ENCODE data around the gene IL22. TPM values are rescaled to one million over a fixed set of nuclear protein-coding genes. Genes with fewer than 3 reads are reported as not detected.

Gene IL22
- total and polyA plus RNA-seq, 9 of the 15 experiments (the other 6 are each of a cell fraction or from before 2014, with no cell fraction given): not detected

DNA sequence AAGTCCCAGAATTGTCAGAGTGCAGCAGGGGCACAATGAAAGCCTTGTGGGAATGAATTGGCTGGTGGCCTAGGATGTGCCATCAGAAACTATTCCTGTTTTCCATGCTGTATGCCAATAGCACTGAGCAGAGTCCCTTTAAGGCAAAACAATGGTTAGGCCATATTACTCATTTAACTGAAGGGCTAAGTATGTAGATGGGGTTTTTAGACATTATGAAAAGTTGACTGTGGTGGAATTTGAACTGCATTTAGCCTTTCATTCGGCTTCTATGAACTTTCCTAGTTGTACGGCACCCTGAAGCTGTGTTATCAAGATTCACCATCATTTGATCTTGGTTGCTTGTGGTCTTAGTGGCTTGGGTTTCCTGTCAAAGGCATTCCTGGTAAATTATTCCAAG lies 52.5 kb downstream of the IL22 start (continued):
- TF ChIP-seq, protein P1, sequence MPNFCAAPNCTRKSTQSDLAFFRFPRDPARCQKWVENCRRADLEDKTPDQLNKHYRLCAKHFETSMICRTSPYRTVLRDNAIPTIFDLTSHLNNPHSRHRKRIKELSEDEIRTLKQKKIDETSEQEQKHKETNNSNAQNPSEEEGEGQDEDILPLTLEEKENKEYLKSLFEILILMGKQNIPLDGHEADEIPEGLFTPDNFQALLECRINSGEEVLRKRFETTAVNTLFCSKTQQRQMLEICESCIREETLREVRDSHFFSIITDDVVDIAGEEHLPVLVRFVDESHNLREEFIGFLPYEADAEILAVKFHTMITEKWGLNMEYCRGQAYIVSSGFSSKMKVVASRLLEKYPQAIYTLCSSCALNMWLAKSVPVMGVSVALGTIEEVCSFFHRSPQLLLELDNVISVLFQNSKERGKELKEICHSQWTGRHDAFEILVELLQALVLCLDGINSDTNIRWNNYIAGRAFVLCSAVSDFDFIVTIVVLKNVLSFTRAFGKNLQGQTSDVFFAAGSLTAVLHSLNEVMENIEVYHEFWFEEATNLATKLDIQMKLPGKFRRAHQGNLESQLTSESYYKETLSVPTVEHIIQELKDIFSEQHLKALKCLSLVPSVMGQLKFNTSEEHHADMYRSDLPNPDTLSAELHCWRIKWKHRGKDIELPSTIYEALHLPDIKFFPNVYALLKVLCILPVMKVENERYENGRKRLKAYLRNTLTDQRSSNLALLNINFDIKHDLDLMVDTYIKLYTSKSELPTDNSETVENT (CRISPR knock-in tag; IDR thresholded peaks at IDR 0.05): no peak
- TF ChIP-seq DDX20 (tag; IDR thresholded peaks at IDR 0.05; ENCODE audit: low read depth) (peak; percentile 54; the same call in 1 of the 2 replicates), ZNF384 (IDR thresholded peaks at IDR 0.05; ENCODE audit: low read depth, low read length) (no peak), CCAR2 (IDR thresholded peaks at IDR 0.05; ENCODE audit: low read depth, low read length) (no peak), ZNF551 (CRISPR knock-in tag; IDR thresholded peaks at IDR 0.05) (no peak), ZNF584 (CRISPR knock-in tag; IDR thresholded peaks at IDR 0.05; ENCODE audit: low read depth) (peak; percentile 62; the same call in 1 of the 2 replicates), FOXP1 (CRISPR knock-in tag; IDR thresholded peaks at IDR 0.05) (no peak), CBFA2T3 (IDR thresholded peaks at IDR 0.05) (no peak), CREBBP (IDR thresholded peaks at IDR 0.05; ENCODE audit: low read depth, low read length) (no peak), ZNF212 (CRISPR knock-in tag; IDR thresholded peaks at IDR 0.05) (no peak), E2F1 (CRISPR knock-in tag; IDR thresholded peaks at IDR 0.05) (no peak), NUFIP1 (IDR thresholded peaks at IDR 0.05; ENCODE audit: partially characterized antibody) (no peak), FOS (IDR thresholded peaks at IDR 0.05; ENCODE audit: extremely low read depth, insufficient read length) (no peak)
- TF ChIP-seq, protein P2, sequence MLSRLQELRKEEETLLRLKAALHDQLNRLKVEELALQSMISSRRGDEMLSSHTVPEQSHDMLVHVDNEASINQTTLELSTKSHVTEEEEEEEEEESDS (CRISPR knock-in tag; IDR thresholded peaks at IDR 0.05): no peak
- TF ChIP-seq, protein P3, sequence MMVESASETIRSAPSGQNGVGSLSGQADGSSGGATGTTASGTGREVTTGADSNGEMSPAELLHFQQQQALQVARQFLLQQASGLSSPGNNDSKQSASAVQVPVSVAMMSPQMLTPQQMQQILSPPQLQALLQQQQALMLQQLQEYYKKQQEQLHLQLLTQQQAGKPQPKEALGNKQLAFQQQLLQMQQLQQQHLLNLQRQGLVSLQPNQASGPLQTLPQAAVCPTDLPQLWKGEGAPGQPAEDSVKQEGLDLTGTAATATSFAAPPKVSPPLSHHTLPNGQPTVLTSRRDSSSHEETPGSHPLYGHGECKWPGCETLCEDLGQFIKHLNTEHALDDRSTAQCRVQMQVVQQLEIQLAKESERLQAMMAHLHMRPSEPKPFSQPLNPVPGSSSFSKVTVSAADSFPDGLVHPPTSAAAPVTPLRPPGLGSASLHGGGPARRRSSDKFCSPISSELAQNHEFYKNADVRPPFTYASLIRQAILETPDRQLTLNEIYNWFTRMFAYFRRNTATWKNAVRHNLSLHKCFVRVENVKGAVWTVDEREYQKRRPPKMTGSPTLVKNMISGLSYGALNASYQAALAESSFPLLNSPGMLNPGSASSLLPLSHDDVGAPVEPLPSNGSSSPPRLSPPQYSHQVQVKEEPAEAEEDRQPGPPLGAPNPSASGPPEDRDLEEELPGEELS (CRISPR knock-in tag; IDR thresholded peaks at IDR 0.05; ENCODE audit: borderline replicate concordance): no peak
- TF ChIP-seq, protein P4, sequence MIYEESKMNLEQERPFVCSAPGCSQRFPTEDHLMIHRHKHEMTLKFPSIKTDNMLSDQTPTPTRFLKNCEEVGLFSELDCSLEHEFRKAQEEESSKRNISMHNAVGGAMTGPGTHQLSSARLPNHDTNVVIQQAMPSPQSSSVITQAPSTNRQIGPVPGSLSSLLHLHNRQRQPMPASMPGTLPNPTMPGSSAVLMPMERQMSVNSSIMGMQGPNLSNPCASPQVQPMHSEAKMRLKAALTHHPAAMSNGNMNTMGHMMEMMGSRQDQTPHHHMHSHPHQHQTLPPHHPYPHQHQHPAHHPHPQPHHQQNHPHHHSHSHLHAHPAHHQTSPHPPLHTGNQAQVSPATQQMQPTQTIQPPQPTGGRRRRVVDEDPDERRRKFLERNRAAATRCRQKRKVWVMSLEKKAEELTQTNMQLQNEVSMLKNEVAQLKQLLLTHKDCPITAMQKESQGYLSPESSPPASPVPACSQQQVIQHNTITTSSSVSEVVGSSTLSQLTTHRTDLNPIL (CRISPR knock-in tag; IDR thresholded peaks at IDR 0.05): no peak
